ENCODE data around the gene FUBP3. TPM values are rescaled to one million over a fixed set of nuclear protein-coding genes. Genes with fewer than 3 reads are reported as not detected.

The FUBP3 gene
- polyA plus RNA-seq, 1 of the 3 experiments (the other 2 are of a cell fraction), result 55.1 TPM

DNA sequence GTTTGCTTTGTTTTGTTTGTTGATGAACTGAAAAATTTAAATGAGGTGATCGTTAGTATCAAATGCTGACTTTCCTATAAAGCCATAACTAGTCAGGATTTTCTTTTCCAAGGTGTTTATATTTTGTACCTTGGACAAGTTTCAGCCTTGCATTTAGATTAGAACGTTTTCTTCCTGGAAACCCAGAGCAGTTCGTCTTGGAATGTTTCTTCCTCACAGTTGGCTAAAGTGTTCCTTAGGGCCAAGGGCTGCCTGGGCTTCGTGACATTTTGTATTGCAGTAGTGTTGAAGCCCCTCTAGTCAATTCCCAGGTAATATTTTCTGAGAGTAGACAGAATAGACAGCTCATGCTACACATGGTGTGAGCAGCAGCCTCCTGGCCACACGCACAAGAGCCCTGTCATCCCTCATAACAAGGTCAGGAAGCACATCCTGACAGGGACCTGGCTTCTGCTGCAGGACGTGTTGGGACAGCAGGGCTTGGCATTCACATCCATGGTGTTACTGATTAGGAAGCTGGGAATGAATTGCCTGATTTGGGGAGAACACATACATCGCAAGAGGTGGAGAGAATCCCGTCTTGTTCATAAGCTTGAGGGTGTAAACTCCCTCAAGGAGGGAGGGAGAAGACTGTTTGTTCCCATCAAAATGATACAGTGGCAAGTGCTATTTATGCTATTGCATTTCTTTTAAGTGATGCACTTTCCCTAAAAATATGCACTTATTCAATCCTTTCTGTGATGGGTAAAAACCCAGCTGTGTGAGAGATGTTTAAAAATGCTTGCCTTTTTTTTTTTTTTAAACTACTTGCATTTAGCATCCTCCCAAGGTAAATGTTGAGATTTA lies 31.7 kb downstream of the FUBP3 start:
- H3K4me3 ChIP-seq (ENCODE audit: low read depth in 2 of 2, low read length in 1 of 2), result no peak overlapping the region
- peaks cover 0 to 6% of the 10 kb centered on the region in 2 experiments; a peak in 1 of 4 replicates for H3K4me1 ChIP-seq (ENCODE audit: control insufficient read depth in 1 of 2, insufficient read depth in 2 of 2, low read depth in 1 of 2, low read length in 1 of 2)
- no peaks in the 10 kb centered on the region for H3K27me3 ChIP-seq (ENCODE audit: insufficient read depth)
- H3K36me3 ChIP-seq (replicated peaks in 1 of 2; ENCODE audit: control insufficient read depth in 1 of 2, insufficient read depth in 2 of 2, low read length in 1 of 2), result peaks cover 32 to 74% of the 10 kb centered on the region in 2 experiments
- 87% methylated on average over 8 of the region's 8 CpGs for WGBS (ENCODE audit: low lambda C conversion rate)
- no peak overlapping the region for H2AFZ ChIP-seq (ENCODE audit: low read depth)
- no peak for TF ChIP-seq YY1 (IDR thresholded peaks at IDR 0.05; ENCODE audit: low read depth)
- no peak for TF ChIP-seq JUND (IDR thresholded peaks at IDR 0.05)
- TF ChIP-seq, protein P1, sequence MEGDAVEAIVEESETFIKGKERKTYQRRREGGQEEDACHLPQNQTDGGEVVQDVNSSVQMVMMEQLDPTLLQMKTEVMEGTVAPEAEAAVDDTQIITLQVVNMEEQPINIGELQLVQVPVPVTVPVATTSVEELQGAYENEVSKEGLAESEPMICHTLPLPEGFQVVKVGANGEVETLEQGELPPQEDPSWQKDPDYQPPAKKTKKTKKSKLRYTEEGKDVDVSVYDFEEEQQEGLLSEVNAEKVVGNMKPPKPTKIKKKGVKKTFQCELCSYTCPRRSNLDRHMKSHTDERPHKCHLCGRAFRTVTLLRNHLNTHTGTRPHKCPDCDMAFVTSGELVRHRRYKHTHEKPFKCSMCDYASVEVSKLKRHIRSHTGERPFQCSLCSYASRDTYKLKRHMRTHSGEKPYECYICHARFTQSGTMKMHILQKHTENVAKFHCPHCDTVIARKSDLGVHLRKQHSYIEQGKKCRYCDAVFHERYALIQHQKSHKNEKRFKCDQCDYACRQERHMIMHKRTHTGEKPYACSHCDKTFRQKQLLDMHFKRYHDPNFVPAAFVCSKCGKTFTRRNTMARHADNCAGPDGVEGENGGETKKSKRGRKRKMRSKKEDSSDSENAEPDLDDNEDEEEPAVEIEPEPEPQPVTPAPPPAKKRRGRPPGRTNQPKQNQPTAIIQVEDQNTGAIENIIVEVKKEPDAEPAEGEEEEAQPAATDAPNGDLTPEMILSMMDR (IDR thresholded peaks at IDR 0.05), result no peak
- no peak for TF ChIP-seq EZH2phosphoT487 (IDR thresholded peaks at IDR 0.05; ENCODE audit: borderline replicate concordance, low read depth)
- TF ChIP-seq RCOR1 (IDR thresholded peaks at IDR 0.05; ENCODE audit: low read length), result no peak
- TF ChIP-seq, protein P2, sequence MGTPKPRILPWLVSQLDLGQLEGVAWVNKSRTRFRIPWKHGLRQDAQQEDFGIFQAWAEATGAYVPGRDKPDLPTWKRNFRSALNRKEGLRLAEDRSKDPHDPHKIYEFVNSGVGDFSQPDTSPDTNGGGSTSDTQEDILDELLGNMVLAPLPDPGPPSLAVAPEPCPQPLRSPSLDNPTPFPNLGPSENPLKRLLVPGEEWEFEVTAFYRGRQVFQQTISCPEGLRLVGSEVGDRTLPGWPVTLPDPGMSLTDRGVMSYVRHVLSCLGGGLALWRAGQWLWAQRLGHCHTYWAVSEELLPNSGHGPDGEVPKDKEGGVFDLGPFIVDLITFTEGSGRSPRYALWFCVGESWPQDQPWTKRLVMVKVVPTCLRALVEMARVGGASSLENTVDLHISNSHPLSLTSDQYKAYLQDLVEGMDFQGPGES (IDR thresholded peaks at IDR 0.05; ENCODE audit: low read depth, low read length), result no peak
- TF ChIP-seq MEF2A (IDR thresholded peaks at IDR 0.05; ENCODE audit: borderline replicate concordance, low read depth), result no peak
- no peak for TF ChIP-seq FOSL2 (IDR thresholded peaks at IDR 0.05; ENCODE audit: borderline replicate concordance, low read depth)
- no peak for TF ChIP-seq RAD21 (IDR thresholded peaks at IDR 0.05; ENCODE audit: low read length)
- TF ChIP-seq FOXM1 (IDR thresholded peaks at IDR 0.05; ENCODE audit: low read depth), result no peak
- TF ChIP-seq, protein P3, sequence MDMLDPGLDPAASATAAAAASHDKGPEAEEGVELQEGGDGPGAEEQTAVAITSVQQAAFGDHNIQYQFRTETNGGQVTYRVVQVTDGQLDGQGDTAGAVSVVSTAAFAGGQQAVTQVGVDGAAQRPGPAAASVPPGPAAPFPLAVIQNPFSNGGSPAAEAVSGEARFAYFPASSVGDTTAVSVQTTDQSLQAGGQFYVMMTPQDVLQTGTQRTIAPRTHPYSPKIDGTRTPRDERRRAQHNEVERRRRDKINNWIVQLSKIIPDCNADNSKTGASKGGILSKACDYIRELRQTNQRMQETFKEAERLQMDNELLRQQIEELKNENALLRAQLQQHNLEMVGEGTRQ (IDR thresholded peaks at IDR 0.05; ENCODE audit: borderline replicate concordance, low read depth, low read length), result no peak
- TF ChIP-seq TEAD4 (IDR thresholded peaks at IDR 0.05; ENCODE audit: borderline replicate concordance, insufficient read depth), result no peak
- no peak for TF ChIP-seq NFIC (IDR thresholded peaks at IDR 0.05; ENCODE audit: borderline replicate concordance)
- CTCF ChIA-PET, result no interaction called here
- H3K4me2 ChIP-seq, result no peak overlapping the region
- H3K79me2 ChIP-seq (ENCODE audit: insufficient read depth), result peaks cover 14% of the 10 kb centered on the region; the same call in 1 of the 2 replicates
- no peak overlapping the region for H3K9ac ChIP-seq
- DNase-seq, result no peak
- POLR2A ChIA-PET, result no interaction called here
- H3F3A ChIP-seq (replicated peaks; ENCODE audit: insufficient read depth), result no peaks in the 10 kb centered on the region
- H3K27ac ChIP-seq (ENCODE audit: low read depth in 2 of 2, low read length in 1 of 2), result no peak overlapping the region; a peak in 1 of 4 replicates
- no peaks in the 10 kb centered on the region for H3K9me3 ChIP-seq
- H4K20me1 ChIP-seq (ENCODE audit: insufficient read depth), result peaks cover 26% of the 10 kb centered on the region
- H3K9me2 ChIP-seq, result no peaks in the 10 kb centered on the region
